Activated CD4-positive, CD25-positive, alpha-beta regulatory T cell treated with anti-CD3 and anti-CD28 coated beads, Interleukin-2, amount 50 U/mL, for 16 hours (primary cell): Measurements from ENCODE around the gene C17orf50.

Experiments
- DNase-seq: peaks from one replicate; pipeline ENCODE4 v3.0.0-alpha.2; 2020; ENCODE audit warnings: low read depth, low spot score

Gene C17orf50

DNA sequence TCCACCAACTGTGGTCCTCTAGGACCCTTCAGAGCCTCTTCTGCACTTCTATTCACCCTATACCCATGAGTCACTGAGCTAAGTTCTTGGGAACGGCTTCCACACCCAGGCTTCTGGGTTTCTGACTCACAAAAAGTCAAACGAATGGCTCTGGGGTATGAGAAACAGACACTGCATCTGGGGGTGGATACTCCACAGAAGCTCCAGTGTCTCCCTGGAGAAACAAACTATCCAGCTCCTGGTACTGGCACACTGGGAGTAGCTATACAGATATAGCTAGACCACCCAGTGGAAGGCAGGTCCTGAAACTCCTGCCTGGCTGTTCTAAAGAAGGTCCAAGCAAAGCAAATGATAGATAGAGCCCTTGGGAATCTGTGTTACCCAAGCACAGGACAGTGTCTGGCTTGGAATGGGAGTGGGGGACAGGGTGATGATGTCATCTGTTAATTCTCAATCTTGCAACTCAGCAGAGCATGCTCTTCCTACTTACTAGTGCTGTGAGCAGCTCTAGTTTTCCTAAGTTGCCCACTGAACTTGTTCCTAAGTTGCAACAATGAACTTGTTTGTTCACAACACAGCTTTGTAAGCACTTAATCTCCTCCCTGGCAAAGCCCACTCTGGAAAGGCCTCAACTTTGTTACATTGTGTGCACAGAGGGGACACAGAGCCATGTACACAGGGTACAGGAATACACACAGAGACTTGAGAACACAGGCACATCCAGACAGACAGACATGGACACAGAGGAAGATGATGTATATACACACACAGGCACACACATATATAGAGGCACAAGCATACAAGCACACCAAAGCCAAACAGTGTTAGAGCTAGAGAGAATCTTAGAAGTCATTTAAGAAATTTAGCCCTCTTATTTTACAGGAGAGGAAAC lies 28.0 kb downstream of the C17orf50 start:
- DNase-seq, result no peak

DNA sequence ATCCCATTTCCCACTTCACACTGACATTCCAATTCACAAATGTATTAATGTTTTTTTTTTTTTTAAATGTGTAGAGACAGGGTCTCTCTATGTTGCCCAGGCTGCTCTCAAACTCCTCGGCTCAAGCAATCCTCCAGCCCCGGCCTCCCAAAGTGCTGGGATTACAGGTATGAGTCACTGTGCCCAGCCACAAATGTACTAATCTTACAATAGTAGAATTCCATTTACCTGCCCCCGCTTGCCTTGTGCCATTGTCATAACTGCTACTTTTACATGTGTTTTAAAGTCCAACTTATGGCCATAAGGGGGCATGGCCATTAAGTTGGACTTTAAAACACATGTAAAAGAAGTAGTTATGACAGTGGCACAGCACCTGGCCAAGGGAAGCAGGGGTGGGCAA lies 30.2 kb downstream of the C17orf50 start:
- DNase-seq, result no peak

DNA sequence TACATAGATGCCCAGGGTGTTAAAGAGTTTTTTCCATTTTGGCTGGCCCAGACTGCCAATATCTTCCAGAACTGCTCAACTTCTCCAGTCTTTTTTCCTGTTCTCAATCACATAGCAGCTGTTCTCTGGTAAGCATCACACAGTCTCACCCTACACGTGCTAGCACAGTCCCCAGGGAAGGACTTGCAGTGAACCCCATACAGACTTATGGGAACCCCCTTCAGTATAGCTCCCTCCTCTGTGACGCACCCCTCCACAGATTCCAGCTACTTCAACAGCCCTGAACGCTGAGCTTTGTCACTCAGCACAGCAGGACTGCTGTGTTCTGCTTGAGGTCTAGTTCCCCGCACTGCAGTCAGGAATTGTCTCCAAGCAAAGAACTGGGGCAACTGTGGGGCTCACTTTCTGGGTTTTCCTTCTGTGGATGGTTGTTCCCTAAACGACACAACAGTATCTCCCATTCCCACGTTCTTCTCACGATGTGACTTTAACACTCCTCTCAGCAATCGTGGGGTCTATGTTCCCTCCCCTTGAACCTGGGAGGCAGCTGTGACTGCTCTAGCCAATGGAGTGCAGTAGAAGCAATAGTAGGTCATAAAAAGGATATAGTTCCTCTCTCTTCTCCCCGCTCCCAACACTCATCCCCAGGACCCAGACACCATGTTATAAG lies 31.1 kb downstream of the C17orf50 start:
- DNase-seq, result no peak

DNA sequence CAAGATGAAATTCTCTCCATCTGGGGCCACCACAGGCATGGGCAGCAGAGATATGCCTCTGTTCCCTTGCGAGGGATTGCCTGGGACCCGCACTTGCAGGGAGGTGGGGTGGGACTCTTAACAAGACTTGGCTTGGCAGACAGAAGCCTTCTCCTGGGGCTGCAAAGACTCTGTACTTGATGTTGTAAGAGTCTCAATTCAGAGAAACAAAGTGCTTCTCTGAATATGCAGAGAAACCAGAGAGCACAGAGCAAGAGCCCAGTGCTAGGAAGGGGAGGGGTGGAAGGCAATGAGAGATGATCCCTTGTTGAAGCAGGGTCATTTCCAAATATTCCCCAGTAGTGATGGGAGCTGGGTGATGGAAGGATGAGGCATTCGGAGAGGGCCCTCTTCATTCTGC lies 32.6 kb downstream of the C17orf50 start:
- DNase-seq, result no peak

DNA sequence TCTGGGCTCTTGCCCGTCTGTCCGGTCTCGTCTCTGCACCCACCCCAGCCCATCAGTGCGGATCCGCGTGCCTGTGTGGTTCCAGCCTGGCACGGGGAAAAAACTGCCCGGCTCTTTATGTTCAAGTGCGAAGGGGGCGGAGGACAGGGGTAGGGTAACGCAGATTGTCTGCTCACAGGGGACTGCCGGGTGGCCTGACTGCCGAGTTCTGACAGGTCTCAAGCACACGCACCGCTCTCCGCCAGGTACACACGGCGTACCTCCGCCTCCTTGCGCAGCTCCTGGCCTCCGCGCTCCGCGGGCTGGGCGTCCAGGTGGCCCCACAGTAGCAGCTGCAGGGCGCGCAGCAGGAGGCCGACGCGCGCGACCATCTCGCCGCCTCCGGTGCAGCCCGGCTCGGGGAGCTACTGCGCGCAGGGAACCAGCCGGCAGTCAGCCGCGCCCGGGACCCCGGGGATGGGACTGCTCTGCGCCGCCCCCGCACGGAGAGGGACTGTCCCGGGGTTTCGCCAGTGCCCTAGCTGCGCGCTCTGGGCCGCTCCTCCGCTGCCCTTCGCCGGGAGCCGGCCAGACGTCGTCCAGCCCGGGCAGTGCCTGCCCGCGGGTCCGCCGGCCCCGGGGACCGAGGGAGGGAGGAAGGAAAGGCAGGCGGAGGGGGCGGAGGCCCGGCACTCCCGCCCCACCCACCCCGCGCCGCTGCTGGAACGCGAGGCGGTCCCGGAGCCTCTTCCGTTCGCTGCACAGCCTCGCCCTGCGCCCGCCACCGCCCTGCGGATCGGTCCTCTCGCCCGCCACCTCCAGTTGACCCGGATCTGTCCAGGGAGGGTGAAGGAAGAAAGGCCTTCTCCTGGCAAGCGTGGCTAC lies 34.6 kb downstream of the C17orf50 start, which contains the start of gene MMP28:
Gene MMP28, minus strand, starts transcription at position 635 of the 864 bp plus-strand sequence. Its CDS starts 264 bp downstream, at position 371.
- no peak for DNase-seq

DNA sequence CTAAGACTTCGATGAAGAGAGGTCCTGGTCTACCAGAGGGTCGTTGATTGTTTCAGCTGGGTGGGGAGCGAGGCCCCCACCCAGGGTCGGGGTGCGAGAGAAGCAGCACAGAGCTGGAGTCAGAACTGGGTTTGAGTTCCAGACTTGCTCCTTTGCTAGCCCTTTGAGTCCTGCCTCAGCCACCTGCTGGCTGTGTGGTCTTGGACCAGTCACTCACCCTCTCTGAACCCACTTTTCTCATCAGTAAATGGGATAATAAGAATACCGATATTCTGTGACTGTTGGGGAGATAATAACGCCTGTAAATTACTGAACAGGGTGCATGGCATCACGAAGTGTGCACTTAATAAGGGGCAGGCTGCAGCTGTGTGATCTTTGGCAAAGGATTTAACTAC lies 35.2 kb downstream of the C17orf50 start:
- DNase-seq, result no peak

DNA sequence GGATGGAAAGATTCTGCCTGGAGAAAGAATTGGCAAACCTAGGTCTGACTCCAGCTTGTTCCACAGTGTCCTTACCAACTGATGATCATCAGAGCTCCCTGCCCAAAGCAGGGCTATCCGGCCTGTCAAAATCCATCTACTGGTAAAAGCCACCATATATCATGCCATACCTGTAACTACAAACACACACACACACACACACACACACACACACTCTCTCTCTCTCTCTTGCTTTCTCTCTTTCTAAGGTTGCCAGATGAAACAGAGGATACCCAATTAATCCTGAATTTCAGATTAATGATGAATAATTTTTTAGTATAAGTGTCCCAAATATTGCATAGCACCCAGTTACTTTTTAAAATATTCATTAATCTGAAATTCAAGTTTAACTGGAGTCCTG lies 36.3 kb downstream of the C17orf50 start:
- DNase-seq, result no peak

DNA sequence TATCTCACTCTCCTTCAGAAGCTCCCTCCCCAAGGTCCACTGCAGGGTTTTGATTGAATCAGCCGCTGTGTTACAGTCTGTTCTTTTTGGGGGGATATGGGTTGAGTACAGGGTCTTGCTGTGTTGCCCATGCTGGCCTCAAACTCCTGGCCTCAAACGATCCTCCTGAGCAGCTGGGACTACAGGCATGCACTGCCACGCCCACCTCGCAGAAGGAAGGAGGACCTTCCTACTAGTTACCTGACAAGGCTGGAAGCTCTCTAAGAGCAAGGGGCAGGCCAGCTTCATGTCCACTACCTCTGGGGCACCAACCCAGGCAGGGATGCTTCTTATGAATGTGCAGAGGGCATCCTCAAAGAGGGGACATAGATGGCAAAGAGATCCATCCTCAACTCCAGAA lies 36.7 kb downstream of the C17orf50 start:
- DNase-seq, result no peak

DNA sequence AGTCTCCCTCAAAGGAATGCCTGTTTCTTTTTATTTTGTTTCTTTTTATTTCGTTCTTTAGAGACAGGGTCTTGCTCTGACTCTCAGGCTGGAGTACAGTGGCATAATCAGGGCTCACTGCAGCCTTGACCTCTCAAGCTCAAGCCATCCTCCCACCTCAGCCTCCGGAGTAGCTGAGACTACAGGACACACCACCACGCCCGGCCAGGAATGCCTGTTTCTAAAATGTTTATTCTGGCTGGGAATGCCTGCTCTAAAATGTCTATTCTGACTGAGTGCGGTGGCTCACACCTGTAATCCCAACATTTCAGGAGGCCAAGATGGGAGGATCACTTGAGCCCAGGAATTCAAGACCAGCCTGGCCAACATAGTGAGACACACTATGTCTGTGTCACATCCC lies 37.2 kb downstream of the C17orf50 start:
- no peak for DNase-seq

DNA sequence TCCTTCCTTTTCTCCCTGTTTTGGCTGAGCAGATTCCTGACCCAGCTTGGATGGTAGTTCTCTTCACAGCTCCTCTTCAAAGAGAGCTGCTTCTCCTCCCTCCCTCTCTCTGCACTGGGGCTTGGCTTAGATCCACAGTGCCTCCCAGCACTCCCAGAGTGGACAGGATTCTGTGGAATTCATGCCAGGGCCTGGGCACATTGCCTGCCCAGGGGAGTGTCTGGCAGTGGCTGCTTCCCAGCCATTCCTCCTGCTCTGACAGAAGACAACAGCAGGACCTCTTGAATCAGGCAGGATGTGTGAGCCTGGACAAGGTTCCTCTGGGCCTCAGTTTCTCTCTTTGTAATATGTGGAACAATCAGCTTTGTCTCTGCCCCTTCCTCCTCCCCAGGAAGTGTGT lies 39.3 kb downstream of the C17orf50 start:
- DNase-seq, result no peak

DNA sequence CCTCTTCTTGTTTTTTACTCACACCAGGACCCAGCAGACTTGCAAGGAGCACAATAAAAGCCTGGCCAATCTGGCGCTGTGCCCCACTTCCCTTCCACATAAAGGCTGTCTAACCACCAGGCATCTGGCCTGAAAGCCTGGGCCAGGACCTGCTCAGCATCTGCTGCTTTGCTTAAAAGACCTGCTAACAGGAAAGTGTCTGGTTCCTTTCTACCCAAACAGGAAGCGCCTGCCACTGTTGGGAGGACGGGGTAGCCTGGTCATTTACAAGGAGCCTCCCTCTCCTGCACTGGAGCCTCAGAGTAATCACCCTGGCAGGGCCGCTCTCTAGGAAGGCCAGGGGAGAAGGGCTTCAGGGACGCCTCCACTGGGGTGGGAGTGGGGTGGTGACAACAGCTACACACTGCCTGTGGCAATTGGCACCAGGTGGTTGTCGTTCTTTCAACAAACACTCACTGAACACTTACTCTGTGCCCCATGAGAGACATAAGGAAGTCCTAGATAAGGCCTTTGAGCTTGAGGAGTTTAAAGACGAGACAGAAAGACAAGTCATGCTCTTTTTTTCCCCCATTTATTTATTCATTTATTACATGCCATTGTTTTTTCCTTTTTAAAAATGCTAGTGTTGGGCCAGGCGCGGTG lies 41.0 kb downstream of the C17orf50 start:
- DNase-seq, result no peak

DNA sequence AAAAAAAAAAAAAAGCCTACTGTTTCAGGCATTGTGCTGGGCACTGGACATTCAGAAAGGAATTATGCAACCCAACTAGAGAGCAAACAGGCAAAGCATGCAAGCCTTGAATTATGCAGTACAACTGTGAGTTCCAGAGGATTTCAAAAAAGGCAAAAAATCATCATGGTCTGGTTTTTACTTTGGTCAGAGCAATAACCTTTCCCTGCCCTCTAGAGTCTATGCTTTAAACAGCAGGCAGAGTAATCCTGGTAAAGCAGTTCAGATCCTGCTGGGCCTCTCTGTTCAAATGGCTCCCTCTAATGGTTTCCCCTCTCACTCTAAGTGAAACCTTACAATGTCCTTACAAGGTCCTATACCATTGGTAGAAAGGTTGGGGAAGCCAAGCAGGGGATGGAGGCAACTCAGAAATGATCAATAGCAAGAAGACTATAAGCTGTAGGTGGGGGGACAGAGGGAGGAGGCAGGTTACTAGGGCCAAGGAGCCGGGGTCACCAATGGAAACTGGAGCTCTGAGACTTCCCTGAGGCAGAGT lies 44.0 kb downstream of the C17orf50 start:
- no peak for DNase-seq

DNA sequence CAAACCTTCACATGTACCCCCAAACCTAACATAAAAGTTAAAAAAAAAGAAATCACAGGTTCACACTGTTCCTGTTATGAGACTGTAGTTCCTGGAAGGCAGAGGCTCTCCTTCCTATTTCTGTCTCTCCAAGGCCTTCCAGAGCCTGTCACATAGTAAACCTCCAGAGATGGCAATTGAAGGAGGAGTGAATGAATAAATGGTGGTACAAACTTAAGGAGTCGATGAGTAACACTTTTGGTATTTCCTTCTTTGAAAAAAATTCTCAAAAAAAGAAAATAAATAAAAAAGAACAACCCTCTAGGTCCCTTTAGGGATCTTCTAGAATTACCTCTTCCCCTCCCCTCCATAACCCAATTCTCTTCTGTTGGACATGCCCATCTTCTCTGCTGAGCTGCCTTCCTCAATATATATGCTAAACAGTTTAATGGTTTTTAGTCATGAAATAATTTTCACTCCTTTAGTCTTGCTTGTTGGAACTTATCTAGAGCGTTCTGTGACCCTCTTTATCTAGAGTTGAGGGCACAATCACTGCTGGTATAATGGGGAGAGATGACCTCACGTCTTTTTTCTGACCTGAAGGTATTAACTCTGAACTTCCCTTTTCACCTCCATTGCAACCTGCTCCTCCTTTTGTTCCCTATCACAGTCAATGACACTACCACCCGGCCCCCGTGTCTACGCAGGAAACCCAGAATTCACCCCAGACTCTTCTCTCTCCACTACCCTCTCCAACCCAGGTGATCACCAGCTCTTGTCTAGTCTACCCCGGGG lies 46.9 kb downstream of the C17orf50 start:
- DNase-seq, result no peak

DNA sequence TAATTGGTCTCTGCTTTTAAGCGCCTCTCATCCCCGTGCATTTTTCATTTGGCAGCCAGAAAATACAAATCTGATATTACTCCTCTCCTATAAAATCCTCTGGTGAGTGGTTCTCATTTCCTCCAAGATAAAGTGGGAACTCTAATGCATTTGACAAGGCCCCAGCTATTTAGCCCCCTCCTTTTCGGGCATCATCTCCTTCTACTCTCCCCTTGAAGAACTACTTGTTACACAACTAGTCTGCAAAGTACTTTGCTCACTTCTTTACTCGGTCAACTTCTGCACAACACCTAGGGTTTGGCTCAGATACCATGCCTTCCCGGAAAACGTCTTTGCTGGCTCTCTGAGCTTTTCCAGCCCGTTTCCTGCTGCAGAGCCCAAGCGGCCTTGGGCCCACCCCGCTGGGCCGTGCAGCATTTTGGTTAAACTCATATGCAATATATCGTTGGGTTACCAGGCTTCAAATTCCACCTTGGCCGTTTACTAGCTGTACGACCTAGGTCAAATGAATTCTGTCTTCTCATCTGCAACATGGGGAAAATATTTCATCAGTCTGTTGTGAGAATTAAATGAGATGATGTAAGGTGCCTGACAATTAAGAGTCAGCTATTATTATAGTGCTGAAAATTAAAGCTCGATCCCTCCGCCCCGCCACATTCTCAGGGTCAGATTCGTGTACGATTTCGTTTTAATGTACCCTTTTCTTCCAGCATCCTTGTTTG lies 47.7 kb downstream of the C17orf50 start:
- DNase-seq, result no peak

DNA sequence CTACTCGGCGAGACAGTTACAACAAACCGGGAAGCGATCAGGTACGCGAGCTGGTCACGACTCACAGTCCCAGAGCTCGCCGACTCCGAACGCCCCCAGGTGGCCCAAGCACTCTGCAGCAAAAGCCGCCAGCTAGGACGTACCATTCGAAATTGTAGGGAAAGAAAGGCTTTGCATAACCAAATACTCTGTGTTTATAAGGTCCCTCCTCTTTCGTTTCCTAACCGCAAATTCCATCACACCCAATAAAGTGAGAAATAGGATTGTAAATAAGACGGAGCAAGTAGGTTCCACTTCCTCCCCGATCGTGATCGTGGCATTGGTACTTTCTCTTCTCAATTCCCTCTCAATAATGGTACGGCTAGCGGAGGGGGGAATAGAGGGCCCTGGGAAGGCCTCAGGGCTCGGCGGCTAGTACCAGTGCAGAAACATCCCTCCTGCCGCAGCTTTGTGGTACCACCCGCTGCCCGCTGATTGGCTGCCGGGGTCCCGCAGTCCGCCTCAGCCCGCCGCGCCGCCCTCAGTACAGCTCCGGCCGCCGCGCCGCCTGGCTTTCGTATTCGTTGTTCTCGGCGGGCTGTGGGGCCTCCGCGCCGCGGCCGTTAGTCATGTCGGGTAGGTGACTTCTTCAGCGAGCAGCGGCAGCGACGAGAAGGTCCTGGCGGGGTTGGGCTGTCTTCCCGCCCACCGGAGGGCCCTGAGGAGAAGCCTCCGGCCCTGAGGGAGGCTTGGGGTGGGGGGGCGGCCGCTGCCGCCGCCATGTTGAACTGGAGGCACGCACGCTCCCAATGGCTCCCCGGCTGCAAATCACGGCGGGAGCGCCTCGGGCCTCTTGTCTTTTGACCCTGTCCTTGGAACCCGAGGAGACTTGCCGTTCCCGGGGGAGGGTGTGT lies 48.5 kb downstream of the C17orf50 start, which contains the start of gene TAF15:
Gene TAF15, plus strand, starts transcription at position 523 of the 893 bp plus-strand sequence. Its CDS starts 86 bp downstream, at position 609.
- DNase-seq, result peak; percentile 91

DNA sequence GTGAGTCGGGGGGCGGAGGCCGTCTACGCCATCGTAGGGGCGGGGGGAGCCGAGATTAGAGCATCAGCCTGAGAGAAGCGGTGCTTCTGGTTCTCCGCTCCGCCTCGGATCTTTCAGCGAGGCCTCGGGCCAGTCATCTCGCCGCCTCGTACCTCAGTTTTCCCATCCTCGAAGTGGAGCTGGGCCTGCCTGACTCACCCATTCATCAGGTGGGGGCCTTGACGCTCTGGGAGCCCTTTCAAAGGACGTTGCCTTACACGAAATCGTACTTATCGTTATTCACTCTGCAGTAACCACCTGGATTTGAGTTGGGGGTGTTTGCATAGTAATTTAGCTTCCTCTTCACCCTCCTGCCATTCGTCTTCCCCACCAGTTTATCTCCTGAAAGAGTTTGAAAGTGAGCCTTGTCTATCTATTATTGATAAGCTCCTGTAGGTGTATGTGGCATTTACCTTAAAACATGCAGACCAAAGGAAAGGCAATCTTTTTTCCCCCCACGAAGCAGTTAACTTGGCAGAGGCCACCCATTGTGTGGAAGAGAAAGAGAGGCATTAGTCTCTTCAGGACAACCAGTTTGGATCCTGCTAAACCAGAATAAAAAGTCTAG lies 49.3 kb downstream of the C17orf50 start:
- DNase-seq, result no peak

DNA sequence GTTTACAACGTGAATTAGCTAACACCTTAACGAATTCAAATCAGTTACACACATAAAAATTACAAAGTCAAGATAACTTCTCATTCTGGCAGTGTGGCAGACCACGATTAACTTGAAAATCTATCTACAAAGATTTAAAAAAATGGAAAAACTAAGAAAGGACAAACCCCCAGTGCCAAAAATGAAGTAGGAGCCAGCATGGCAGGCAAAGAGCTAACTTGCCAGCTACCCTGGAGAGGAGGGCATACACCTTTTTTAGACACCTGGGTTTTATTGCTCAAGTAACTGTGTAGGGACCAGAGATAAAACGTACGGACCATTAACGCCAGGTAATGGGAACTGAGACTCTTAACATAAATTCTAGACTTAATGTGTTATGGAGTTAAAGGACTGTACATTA lies 51.1 kb downstream of the C17orf50 start:
- DNase-seq, result no peak

DNA sequence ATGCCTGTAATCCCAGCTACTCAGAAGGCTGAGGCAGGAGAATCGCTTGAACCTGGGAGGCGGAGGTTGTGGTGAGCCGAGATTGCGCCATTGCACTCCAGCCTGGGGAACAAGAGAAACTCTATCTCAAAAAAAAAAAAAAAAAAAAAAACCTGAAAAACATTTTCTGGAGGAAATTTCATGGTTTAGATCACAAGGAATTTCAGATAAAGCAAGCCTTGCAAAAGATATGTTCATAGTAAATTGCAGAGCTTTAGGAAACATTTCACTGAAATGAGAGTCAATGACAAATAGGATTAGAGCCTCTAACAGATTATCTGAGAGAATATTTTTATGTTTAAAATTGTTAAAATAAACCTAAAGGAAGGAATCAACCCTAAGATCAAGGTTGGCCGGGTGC lies 51.8 kb downstream of the C17orf50 start:
- no peak for DNase-seq
